HL-60/S4 treated with phorbol 12-myristate 13-acetate at 8.2 ng/mL for 4 days and 3 days (cell line): Measurements from ENCODE around the gene NDUFA13.
"Not testable (repeated sequence)": the region's sequence is repeated elsewhere in the genome, so short reads cannot be mapped to it uniquely, and the experiment has no call there.

Experiments
- in situ Hi-C: fragments of 300-500 bp; cut with MboI; formaldehyde crosslinking; loops from 2 replicates; pipeline ENCODE4 v1.15.0; 2022; ENCODE audit warnings: low sequenced_read_pairs

The NDUFA13 gene

DNA sequence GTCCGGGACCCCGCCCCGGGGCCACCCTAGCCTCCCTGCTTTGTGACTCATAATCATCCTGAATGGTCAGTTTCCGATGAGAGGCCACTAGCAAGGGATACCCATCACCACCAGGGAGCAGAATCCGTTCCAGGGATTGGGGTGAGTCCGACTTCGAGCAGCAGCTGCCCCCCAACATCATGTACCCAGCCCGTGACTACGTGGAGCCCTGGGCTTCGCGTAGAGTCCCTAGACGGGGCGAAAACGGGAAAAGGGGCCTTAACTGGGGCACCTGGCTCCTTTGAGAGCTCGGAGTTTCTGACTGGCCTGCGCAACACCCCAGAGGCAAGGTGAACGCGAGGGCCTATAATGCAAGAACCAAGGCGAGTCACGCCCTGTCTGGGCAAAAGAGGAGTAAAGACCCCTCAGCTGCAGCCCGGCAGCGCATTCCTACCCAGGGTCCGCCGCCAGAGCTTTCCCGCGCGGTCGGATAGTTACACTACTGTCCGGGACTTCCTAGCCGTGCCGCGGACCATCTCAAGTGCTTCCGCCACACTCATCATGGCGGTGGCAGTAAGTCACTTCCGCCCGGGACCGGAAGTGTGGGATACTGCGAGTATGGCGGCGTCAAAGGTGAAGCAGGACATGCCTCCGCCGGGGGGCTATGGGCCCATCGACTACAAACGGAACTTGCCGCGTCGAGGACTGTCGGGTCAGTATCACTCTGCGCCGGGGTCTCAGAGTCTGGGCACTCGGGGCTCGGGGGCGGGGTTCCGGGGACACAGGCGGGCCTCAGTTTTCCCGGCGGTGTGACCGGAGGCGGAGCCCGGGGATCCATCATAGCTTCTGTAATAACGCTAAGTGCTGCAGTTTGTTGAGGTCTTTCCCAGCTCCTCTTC, at the start of gene NDUFA13:
TSS of gene NDUFA13 (plus strand) at position 584 of the 878 bp plus-strand sequence. CDS start at position 598, 14 bp downstream.
- in situ Hi-C loops: no loop called here

GRCh38 chr19:19468424-19469050, 47.5 kb upstream of the NDUFA13 start:
- in situ Hi-C loops: no loop called here

- in situ Hi-C loops: no loop called here
These were observed 45.4 kb upstream of the NDUFA13 start for GRCh38 chr19:19470579-19470978.

- in situ Hi-C loops: no loop called here
These were observed 44.3 kb upstream of the NDUFA13 start for GRCh38 chr19:19471682-19472081.

DNA sequence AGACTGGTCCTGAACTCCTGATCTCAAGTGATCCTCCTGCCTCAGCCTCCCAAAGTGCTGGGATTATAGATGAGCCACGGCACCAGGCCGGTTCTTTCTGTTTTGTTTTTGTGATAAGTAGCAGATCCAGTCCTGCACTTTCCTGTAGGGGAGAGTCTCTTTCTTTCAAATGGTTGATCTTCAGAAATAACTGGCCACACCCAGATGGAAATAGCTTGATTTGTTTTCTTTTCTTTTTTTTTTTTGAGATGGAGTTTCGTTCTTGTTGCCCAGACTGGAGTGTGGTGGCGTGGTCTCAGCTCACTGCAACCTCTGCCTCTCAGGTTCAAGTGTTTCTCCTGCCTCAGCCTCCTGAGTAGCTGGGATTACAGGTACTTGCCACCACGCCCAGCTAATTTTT, 43.9 kb upstream of the NDUFA13 start:
- in situ Hi-C loops: not testable (repeated sequence)

DNA sequence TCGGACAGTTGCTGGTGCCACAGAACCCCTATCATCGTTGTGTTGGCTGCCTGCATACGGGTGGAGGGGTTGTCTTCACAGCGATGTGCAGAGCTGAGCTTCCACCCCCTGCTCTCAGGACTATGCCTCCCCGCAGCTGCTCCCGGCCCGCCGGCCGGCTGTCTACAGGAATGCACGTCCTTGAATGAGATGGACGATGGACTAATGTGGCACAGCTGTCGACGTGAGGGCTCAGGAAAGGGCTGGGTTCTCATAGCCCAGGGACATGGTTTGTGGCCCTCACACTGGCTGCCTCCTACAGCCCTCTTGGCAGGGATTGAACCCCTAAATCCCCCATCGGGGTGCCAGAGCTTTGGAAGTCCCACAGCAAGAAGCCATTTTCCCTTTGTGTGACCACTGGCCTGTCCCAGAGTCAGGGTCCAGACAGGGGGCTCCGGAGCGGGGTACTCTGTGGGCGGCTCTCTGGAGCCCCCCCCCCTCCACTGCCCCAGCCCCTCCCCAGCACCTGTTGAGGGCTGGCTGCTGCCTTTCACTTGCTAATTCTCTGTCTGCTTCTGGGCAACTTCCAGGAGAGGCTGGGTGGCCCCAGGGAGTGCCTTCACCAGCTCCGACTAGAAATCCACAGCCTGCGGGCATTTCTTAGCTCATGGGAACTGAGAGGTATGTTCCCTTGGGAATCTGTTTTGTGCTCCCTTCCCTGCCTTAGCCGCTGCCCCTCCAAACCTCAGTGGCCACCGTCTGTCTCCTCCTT, 40.8 kb upstream of the NDUFA13 start:
- in situ Hi-C loops: no loop called here

GRCh38 chr19:19475849-19476828, 39.9 kb upstream of the NDUFA13 start:
- in situ Hi-C loops: no loop called here

DNA sequence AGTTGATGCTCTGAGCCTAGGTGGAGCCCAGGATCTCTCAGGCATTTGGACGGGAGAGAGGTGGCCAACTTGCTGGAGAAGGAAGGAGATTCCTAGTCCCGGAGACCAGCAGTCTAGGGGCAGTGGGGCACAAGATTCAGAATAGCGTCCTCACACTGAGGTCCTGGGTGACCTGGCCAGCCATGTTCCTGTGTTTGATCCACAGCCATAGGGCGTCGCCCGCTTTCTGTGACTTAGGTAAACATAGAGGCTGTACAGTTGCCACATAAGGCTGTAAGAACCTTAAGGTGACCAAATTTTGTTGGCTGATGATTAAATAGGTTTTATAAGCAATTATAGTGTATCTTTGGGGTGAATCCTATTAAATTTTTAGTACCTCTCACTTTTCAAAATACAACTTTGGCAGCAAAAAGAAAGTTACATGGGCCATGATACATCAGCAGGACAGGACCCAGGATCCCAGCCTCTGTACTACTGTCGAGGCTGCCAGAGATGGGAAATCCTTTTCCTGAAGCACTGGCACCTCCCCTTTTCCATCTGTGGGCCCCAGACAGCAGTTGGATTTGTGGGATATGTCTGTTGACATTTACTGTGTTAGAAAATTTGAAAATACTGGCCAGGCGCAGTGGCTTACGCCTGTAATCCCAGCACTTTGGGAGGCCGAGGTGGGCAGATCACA, 38.2 kb upstream of the NDUFA13 start:
- in situ Hi-C loops: no loop called here

GRCh38 chr19:19480688-19481087, 35.3 kb upstream of the NDUFA13 start:
- in situ Hi-C loops: no loop called here

DNA sequence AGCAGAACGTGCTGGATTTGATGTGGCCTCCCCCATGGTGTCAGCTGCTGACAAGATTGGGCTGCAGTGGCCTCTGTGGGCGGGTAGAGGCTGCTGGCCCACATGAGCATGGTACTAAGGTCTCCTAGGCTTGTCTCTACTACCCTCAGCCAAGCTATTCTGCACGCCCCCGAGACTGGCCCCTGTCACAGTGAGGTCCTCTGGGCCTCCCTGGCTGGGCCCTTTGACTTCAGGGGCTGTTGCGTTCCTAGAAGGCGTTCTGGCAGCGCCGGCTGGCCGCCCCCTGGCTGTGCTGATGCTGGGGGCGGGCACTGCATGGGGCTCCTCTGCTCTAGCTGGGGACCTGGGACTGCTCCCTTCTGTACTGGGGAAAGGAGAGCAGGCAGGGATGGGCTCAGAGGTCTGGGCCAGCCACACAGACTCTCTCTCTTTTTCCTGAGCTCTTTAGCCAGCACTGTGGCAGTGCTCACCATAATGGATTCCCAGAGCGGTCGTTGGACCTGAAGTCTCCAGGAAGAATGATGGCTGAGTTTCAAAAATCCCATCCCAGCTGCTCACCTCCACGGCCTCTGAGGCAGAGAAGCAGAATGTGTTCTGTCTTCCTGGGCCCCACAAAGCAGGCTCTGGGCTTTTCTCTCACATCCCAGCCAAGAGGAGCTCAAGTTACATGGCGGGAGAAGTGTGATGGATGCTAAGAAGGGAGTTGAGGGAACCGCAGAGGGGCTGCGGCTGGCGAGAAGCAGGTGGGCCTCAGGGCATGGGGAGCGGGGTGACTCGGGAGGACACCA, 33.0 kb upstream of the NDUFA13 start:
- in situ Hi-C loops: no loop called here

DNA sequence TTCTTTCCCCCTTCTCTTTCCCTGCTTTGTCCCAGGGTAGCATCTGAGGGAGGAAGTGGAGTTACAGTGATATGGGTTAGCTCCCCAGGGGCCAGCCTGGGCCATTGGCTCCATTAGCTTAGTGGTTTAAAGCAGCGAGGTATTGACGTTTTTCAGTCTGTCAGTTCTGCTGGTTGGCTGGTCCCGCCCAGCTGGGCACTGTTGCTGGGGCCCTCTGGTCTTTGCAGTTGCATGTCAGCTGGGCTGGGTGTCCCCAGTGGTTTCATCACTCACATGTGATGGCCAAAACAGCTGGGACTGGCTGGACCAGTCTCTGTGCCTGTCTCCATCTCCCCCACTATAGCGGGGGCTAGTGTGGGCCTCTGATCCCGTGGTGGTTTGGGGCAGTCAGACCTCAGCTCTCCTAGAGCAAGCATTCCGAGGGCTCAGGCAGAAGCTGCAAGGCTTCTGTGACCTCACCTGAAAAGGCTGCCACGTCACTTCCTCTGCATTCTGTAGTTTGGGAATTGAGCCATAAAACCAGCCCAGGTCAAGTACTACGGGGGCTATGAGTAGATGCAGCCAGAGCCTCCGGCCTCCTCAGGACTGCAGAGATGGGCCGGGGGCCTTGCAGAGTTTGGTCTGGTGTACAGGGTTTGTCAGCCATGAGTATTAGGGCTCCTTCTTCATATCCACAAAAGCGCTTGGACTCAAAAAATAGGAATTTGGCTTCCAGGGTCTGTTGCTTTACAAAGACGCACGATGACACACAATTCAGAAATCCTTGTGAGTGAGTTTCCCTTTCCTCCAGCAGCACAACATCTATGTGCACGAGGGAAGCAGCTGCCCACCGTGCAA, 30.6 kb upstream of the NDUFA13 start:
- in situ Hi-C loops: no loop called here

GRCh38 chr19:19485998-19486290, 30.1 kb upstream of the NDUFA13 start:
- in situ Hi-C loops: no loop called here

- in situ Hi-C loops: no loop called here
These were observed 29.5 kb upstream of the NDUFA13 start for GRCh38 chr19:19486343-19487076.

- in situ Hi-C loops: no loop called here
These were observed 28.7 kb upstream of the NDUFA13 start for GRCh38 chr19:19487077-19487949.

DNA sequence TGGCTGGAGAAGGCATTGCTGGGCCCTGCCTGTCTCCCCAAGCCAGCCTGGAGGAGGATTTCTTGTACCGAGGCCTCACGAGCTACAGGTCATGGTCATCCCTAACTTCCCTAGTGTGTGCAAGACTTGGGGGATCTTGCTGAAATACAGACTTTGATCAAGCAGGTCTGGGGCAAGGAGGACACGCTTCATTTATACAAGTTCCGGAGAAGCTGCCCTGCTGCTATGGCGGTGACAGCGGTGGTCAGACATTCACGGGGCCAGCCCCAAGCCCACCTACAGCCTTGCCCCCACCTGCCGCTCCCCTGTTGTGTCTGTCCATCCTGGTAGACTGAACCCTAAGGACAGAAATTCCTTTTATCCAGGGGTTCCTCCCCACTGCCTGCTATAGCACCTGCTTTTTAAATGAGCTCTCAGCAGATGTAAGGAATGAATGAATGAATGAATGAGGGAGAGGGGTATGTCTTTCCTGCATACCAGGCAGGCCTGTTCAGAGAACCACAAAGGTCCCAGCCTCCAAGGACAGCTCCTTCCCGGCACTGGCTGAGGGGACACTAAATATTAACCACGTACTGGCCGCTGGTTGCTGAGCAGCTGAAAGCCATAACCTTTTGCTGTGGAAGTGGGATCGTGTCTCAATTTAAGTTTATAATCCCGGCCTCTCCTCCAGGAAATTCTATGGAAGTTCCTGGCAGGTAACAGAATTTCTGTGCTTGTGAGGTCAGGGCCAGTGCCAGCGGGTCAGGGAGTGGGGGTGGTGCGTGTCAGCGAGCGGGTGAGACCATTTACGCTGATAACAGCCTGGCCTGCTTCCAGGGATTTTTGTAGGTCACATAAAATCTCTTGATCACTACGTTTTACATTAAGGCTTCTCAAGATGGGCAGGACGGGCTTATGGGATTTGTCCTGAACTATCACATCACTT, 27.8 kb upstream of the NDUFA13 start:
- in situ Hi-C loops: no loop called here
